A673 (cell line): ENCODE results near the gene FARP2. TPM values are rescaled to one million over a fixed set of nuclear protein-coding genes. Genes with fewer than 3 reads are reported as not detected.

Experiments
- BruUV-seq: library from RNA; stranded (reverse); fragments of 400-500 nt; replicated peaks from 2 replicates; lab custom pipeline; 2021; lab: Mats Ljungman, UMichigan
- CTCF ChIA-PET: fragments of 300-600 bp; sonication (Branson Sonifier 250); formaldehyde crosslinking; loops from one replicate; lab custom pipeline; 2022; ENCODE audit warnings: antibody characterized with exemption; lab: Charles Lee
- POLR2A ChIA-PET: fragments of 300-600 bp; sonication (Branson Sonifier 250); formaldehyde crosslinking; loops from one replicate; lab custom pipeline; 2022; ENCODE audit warnings: antibody characterized with exemption; ENCODE audit not compliant: low non-redundant PET; lab: Charles Lee
- DNase-seq: peaks from one replicate; pipeline ENCODE4 v3.0.0-alpha.2; 2015; ENCODE audit warnings: low spot score
- H3K27ac ChIP-seq: fragments of 200-600 bp; sonication (generic); 2 replicates; pipeline ENCODE4 v1.5.1; 2016; ENCODE audit warnings: mixed run types, low read depth, mild to moderate bottlenecking, mixed read lengths, antibody characterized with exemption, low read length; ENCODE audit not compliant: poor library complexity, severe bottlenecking
- H3K27me3 ChIP-seq: fragments of 200-600 bp; sonication (generic); replicated peaks from 2 replicates; pipeline ENCODE4 v1.6.1; 2017; ENCODE audit warnings: mixed run types, low read depth, mild to moderate bottlenecking, mixed read lengths, antibody characterized with exemption, low read length; ENCODE audit not compliant: insufficient read depth, poor library complexity
- H3K36me3 ChIP-seq: fragments of 200-600 bp; sonication (generic); 2 replicates; pipeline ENCODE4 v1.6.1; 2016; ENCODE audit warnings: mixed run types, mild to moderate bottlenecking, mixed read lengths, antibody characterized with exemption, low read length; ENCODE audit not compliant: insufficient read depth, poor library complexity, severe bottlenecking
- H3K4me1 ChIP-seq: fragments of 200-600 bp; sonication (generic); 2 replicates; pipeline ENCODE4 v1.6.1; 2017; ENCODE audit warnings: mixed run types, mild to moderate bottlenecking, mixed read lengths, antibody characterized with exemption, low read length; ENCODE audit not compliant: insufficient read depth, poor library complexity, severe bottlenecking
- H3K4me3 ChIP-seq: fragments of 200-600 bp; sonication (generic); 2 replicates; pipeline ENCODE4 v1.5.1; 2016; ENCODE audit warnings: low read depth, mixed run types, mild to moderate bottlenecking, mixed read lengths, low read length; ENCODE audit not compliant: poor library complexity, severe bottlenecking
- H3K9me3 ChIP-seq: fragments of 200-600 bp; sonication (generic); 2 replicates; pipeline ENCODE4 v1.6.1; 2016; ENCODE audit warnings: mixed run types, low read depth, mild to moderate bottlenecking, mixed read lengths, antibody characterized with exemption, low read length; ENCODE audit not compliant: poor library complexity, severe bottlenecking
- CTCF ChIP-seq: fragments of 300-800, 200-600 bp; sonication (generic); conservative IDR thresholded peaks from 2 replicates; pipeline ENCODE4 v1.5.1; 2017; ENCODE audit warnings: low read depth, mild to moderate bottlenecking, antibody characterized with exemption, low read length, moderate library complexity, mixed read lengths
- EZH2 ChIP-seq: fragments of 200-600 bp; sonication (generic); IDR thresholded peaks from 2 replicates; pipeline ENCODE4 v1.6.1; 2017; ENCODE audit warnings: borderline replicate concordance, low read depth, mild to moderate bottlenecking, mixed read lengths, antibody characterized with exemption, low read length; ENCODE audit not compliant: poor library complexity, severe bottlenecking
- intact Hi-C: fragments of 100-400 bp; cut with micrococcal nuclease; formaldehyde crosslinking; loops from one replicate; pipeline ENCODE4 v1.10.0; 2022; ENCODE audit not compliant: unreplicated experiment
- total RNA-seq: library from RNA; stranded (reverse); gene quantifications from 2 replicates; pipeline ENCODE4 v1.2.3, GENCODE V29; 2021

FARP2 gene
- total RNA-seq, 1 experiment from 2014 or later, result 53.3 TPM

- intact Hi-C loops, result no loop called here
- H3K27me3 ChIP-seq, result no peaks in the 10 kb centered on the region
- TF ChIP-seq EZH2, result no peak
- TF ChIP-seq CTCF, result no peak
- no peak for DNase-seq
- H3K4me1 ChIP-seq, result peaks cover 13% of the 10 kb centered on the region
- ChIA-PET CTCF (no interaction called here), POLR2A (no interaction called here)
- no TSS peak for BruUV-seq
- H3K4me3 ChIP-seq, result no peak overlapping the region
- H3K9me3 ChIP-seq, result no peaks in the 10 kb centered on the region
- H3K36me3 ChIP-seq, result peaks cover 56% of the 10 kb centered on the region
- H3K27ac ChIP-seq, result no peak overlapping the region
Measured at GRCh38 chr2:241325257-241325656, 30.8 kb upstream of the FARP2 start.

- no peaks in the 10 kb centered on the region for H3K9me3 ChIP-seq
- no peak for DNase-seq
- intact Hi-C loops, result no loop called here
- H3K27me3 ChIP-seq, result no peaks in the 10 kb centered on the region
- peaks cover 47% of the 10 kb centered on the region for H3K36me3 ChIP-seq
- no TSS peak for BruUV-seq
- H3K4me3 ChIP-seq, result no peak overlapping the region
- TF ChIP-seq EZH2, result no peak
- no peak for TF ChIP-seq CTCF
- H3K4me1 ChIP-seq, result no peaks in the 10 kb centered on the region
- ChIA-PET POLR2A (no interaction called here), CTCF (no interaction called here)
- H3K27ac ChIP-seq, result no peak overlapping the region
Measured at GRCh38 chr2:241329669-241330615, 26.1 kb upstream of the FARP2 start.

GRCh38 chr2:241330616-241330981 lies 25.5 kb upstream of the FARP2 start:
- POLR2A ChIA-PET, result no interaction called here
- Histone ChIP-seq H3K27ac (no peak overlapping the region), H3K36me3 (peaks cover 47% of the 10 kb centered on the region), H3K9me3 (no peaks in the 10 kb centered on the region), H3K4me1 (no peaks in the 10 kb centered on the region), H3K4me3 (no peak overlapping the region), H3K27me3 (no peaks in the 10 kb centered on the region)
- intact Hi-C loops, result no loop called here
- no peak for DNase-seq
- CTCF ChIA-PET, result no interaction called here
- TF ChIP-seq CTCF, result no peak
- no TSS peak for BruUV-seq
